Thyroid gland (tissue), 4 donors: ENCODE results near the gene TREML2.
"Not testable (repeated sequence)": the region's sequence is repeated elsewhere in the genome, so short reads cannot be mapped to it uniquely, and the experiment has no call there.

Experiments used
- CTCF ChIP-seq, 6 experiments: fragments of 200-600 bp in 3 of 6; fragments of 450-650 bp in 3 of 6; sonication (generic) in 3 of 6; IDR thresholded peaks; one replicate each; pipeline ENCODE4 v1.5.1; 2016 to 2019; ENCODE audit warnings: antibody characterized with exemption in 6 of 6, mild to moderate bottlenecking in 2 of 6, inconsistent platforms in 1 of 6, moderate library complexity in 1 of 6
- POLR2A ChIP-seq, 2 donors: fragments of 450-650 bp; IDR thresholded peaks; one replicate each; pipeline ENCODE4 v1.6.1; 2017; ENCODE audit warnings: antibody characterized with exemption in 2 of 2, mild to moderate bottlenecking in 2 of 2, moderate library complexity in 1 of 2

GRCh38 chr6:41189046-41189445, 11.9 kb downstream of the TREML2 start:
- TF ChIP-seq CTCF, POLR2A (IDR thresholded peaks at IDR 0.05): not testable (repeated sequence)
